Activated T-helper 1 cell treated with anti-CD3 and anti-CD28 coated beads, Interleukin-12 subunit alpha, Interleukin-12 subunit beta, Interleukin-2, Interleukin-4 antibody, amounts not matched to agents 30 ng/mL and 10 ng/mL and 1 ng/mL, durations not matched to agents 14 hours and 24 hours and 36 hours (primary cell): Measurements from ENCODE around the gene DPYD. TPM values are rescaled to one million over a fixed set of nuclear protein-coding genes. Genes with fewer than 3 reads are reported as not detected.

ENCODE experiments used
- DNase-seq: peaks from one replicate; pipeline ENCODE4 v3.0.0; 2021; ENCODE audit warnings: low spot score
- H3K27ac Mint-ChIP-seq: one replicate; pipeline ENCODE4 v1.8.0; 2021; ENCODE audit warnings: mild to moderate bottlenecking, mixed read lengths
- H3K27me3 Mint-ChIP-seq: one replicate; pipeline ENCODE4 v1.8.0; 2022; ENCODE audit warnings: mild to moderate bottlenecking, moderate library complexity, mixed read lengths; ENCODE audit not compliant: insufficient read depth
- H3K36me3 Mint-ChIP-seq: one replicate; pipeline ENCODE4 v1.8.0; 2021; ENCODE audit warnings: low read depth, mixed read lengths
- H3K4me1 Mint-ChIP-seq: one replicate; pipeline ENCODE4 v1.8.0; 2021; ENCODE audit warnings: low read depth, mixed read lengths
- H3K4me3 Mint-ChIP-seq: one replicate; pipeline ENCODE4 v1.8.0; 2021; ENCODE audit warnings: mild to moderate bottlenecking, moderate library complexity, mixed read lengths
- H3K9me3 Mint-ChIP-seq: one replicate; pipeline ENCODE4 v1.8.0; 2021; ENCODE audit warnings: mixed read lengths
- intact Hi-C: fragments of 100-400 bp; cut with micrococcal nuclease; formaldehyde crosslinking; loops from one replicate; pipeline ENCODE4 v1.15.1; 2024
- total RNA-seq: library from RNA; stranded (reverse); gene quantifications from 2 replicates; pipeline ENCODE4 v1.2.3, GENCODE V29; 2022

Gene DPYD
- total RNA-seq, 1 donor from 2014 or later = 16.2 TPM

- DNase-seq = no peak
- H3K9me3 Mint-ChIP-seq = no peaks in the 10 kb centered on the region
- intact Hi-C loops = no loop called here
- H3K4me3 Mint-ChIP-seq = no peak overlapping the region
- H3K27ac Mint-ChIP-seq = no peak overlapping the region
- peaks cover 7% of the 10 kb centered on the region for H3K4me1 Mint-ChIP-seq
- H3K36me3 Mint-ChIP-seq = peaks cover 2% of the 10 kb centered on the region
- no peaks in the 10 kb centered on the region for H3K27me3 Mint-ChIP-seq
These were observed 418.5 kb downstream of the DPYD start for GRCh38 chr1:97502360-97502759.

GRCh38 chr1:97501628-97502027, 419.2 kb downstream of the DPYD start:
- Mint-ChIP-seq H3K4me3 (no peak overlapping the region), H3K36me3 (peaks cover 2% of the 10 kb centered on the region), H3K9me3 (no peaks in the 10 kb centered on the region), H3K27me3 (no peaks in the 10 kb centered on the region), H3K27ac (no peak overlapping the region), H3K4me1 (peaks cover 7% of the 10 kb centered on the region)
- intact Hi-C loops = no loop called here
- DNase-seq = no peak

- Mint-ChIP-seq H3K36me3 (peaks cover 2% of the 10 kb centered on the region), H3K4me3 (no peak overlapping the region), H3K4me1 (peaks cover 3% of the 10 kb centered on the region), H3K27ac (no peak overlapping the region), H3K27me3 (no peaks in the 10 kb centered on the region), H3K9me3 (no peaks in the 10 kb centered on the region)
- intact Hi-C loops = no loop called here
- DNase-seq = no peak
These were observed 420.1 kb downstream of the DPYD start for GRCh38 chr1:97500760-97501159.

- no peaks in the 10 kb centered on the region for H3K4me1 Mint-ChIP-seq
- intact Hi-C loops = no loop called here
- no peaks in the 10 kb centered on the region for H3K9me3 Mint-ChIP-seq
- no peak for DNase-seq
- H3K27me3 Mint-ChIP-seq = no peaks in the 10 kb centered on the region
- no peaks in the 10 kb centered on the region for H3K36me3 Mint-ChIP-seq
- H3K27ac Mint-ChIP-seq = no peak overlapping the region
- no peak overlapping the region for H3K4me3 Mint-ChIP-seq
These were observed 421.2 kb downstream of the DPYD start for GRCh38 chr1:97499667-97500066.

GRCh38 chr1:97489834-97490233, 431.0 kb downstream of the DPYD start:
- no peak for DNase-seq
- Mint-ChIP-seq H3K27ac (no peak overlapping the region), H3K36me3 (no peaks in the 10 kb centered on the region), H3K4me3 (no peak overlapping the region), H3K27me3 (no peaks in the 10 kb centered on the region), H3K9me3 (no peaks in the 10 kb centered on the region), H3K4me1 (no peaks in the 10 kb centered on the region)
- intact Hi-C loops = no loop called here

- Mint-ChIP-seq H3K36me3 (no peaks in the 10 kb centered on the region), H3K27me3 (no peaks in the 10 kb centered on the region), H3K9me3 (no peaks in the 10 kb centered on the region), H3K27ac (no peak overlapping the region), H3K4me1 (no peaks in the 10 kb centered on the region), H3K4me3 (no peak overlapping the region)
- intact Hi-C loops = no loop called here
- DNase-seq = no peak
These were observed 432.3 kb downstream of the DPYD start for GRCh38 chr1:97488530-97488929.

- Mint-ChIP-seq H3K27me3 (no peaks in the 10 kb centered on the region), H3K27ac (no peak overlapping the region), H3K4me1 (no peaks in the 10 kb centered on the region), H3K4me3 (no peak overlapping the region), H3K9me3 (no peaks in the 10 kb centered on the region), H3K36me3 (peaks cover 3% of the 10 kb centered on the region)
- intact Hi-C loops = no loop called here
- no peak for DNase-seq
These were observed 438.8 kb downstream of the DPYD start for GRCh38 chr1:97482022-97482421.

GRCh38 chr1:97467445-97467844, 453.4 kb downstream of the DPYD start:
- no peaks in the 10 kb centered on the region for H3K4me1 Mint-ChIP-seq
- no peak for DNase-seq
- peaks cover 4% of the 10 kb centered on the region for H3K9me3 Mint-ChIP-seq
- no peak overlapping the region for H3K27ac Mint-ChIP-seq
- H3K4me3 Mint-ChIP-seq = no peak overlapping the region
- no peaks in the 10 kb centered on the region for H3K27me3 Mint-ChIP-seq
- no peaks in the 10 kb centered on the region for H3K36me3 Mint-ChIP-seq
- intact Hi-C loops = no loop called here

- no peaks in the 10 kb centered on the region for H3K27me3 Mint-ChIP-seq
- H3K4me1 Mint-ChIP-seq = no peaks in the 10 kb centered on the region
- H3K4me3 Mint-ChIP-seq = no peak overlapping the region
- H3K27ac Mint-ChIP-seq = no peak overlapping the region
- no peaks in the 10 kb centered on the region for H3K36me3 Mint-ChIP-seq
- H3K9me3 Mint-ChIP-seq = peaks cover 4% of the 10 kb centered on the region
- intact Hi-C loops = no loop called here
- DNase-seq = no peak
These were observed 456.5 kb downstream of the DPYD start for GRCh38 chr1:97464305-97464704.

- DNase-seq = no peak
- Mint-ChIP-seq H3K9me3 (peaks cover 4% of the 10 kb centered on the region), H3K36me3 (no peaks in the 10 kb centered on the region), H3K27me3 (no peaks in the 10 kb centered on the region), H3K4me3 (no peak overlapping the region), H3K27ac (no peak overlapping the region), H3K4me1 (no peaks in the 10 kb centered on the region)
- intact Hi-C loops = no loop called here
These were observed 459.1 kb downstream of the DPYD start for GRCh38 chr1:97461782-97462181.

- Mint-ChIP-seq H3K27ac (no peak overlapping the region), H3K27me3 (no peaks in the 10 kb centered on the region), H3K9me3 (no peaks in the 10 kb centered on the region), H3K4me1 (no peaks in the 10 kb centered on the region), H3K4me3 (no peak overlapping the region), H3K36me3 (no peaks in the 10 kb centered on the region)
- no peak for DNase-seq
- intact Hi-C loops = no loop called here
These were observed 463.3 kb downstream of the DPYD start for GRCh38 chr1:97457446-97458089.

- no peak for DNase-seq
- intact Hi-C loops = no loop called here
- no peaks in the 10 kb centered on the region for H3K4me1 Mint-ChIP-seq
- no peaks in the 10 kb centered on the region for H3K36me3 Mint-ChIP-seq
- no peak overlapping the region for H3K4me3 Mint-ChIP-seq
- H3K9me3 Mint-ChIP-seq = no peaks in the 10 kb centered on the region
- H3K27me3 Mint-ChIP-seq = no peaks in the 10 kb centered on the region
- no peak overlapping the region for H3K27ac Mint-ChIP-seq
These were observed 468.9 kb downstream of the DPYD start for GRCh38 chr1:97451944-97452343.

- no peak for DNase-seq
- intact Hi-C loops = no loop called here
- no peaks in the 10 kb centered on the region for H3K9me3 Mint-ChIP-seq
- H3K27ac Mint-ChIP-seq = no peak overlapping the region
- no peaks in the 10 kb centered on the region for H3K27me3 Mint-ChIP-seq
- H3K4me3 Mint-ChIP-seq = no peak overlapping the region
- no peaks in the 10 kb centered on the region for H3K4me1 Mint-ChIP-seq
- no peaks in the 10 kb centered on the region for H3K36me3 Mint-ChIP-seq
These were observed 469.6 kb downstream of the DPYD start for GRCh38 chr1:97451046-97451826.
